ENCODE data around the gene FUS. TPM values are rescaled to one million over a fixed set of nuclear protein-coding genes. Genes with fewer than 3 reads are reported as not detected.

The FUS gene
- total RNA-seq, 1 experiment from 2014 or later: 1,264 TPM

- intact Hi-C loops (cut with micrococcal nuclease; ENCODE audit: unreplicated experiment): no loop called here
- no peak for DNase-seq (ENCODE audit: low spot score)
- Histone ChIP-seq H3K9me3 (ENCODE audit: low read depth, low read length, poor library complexity, severe bottlenecking) (no peaks in the 10 kb centered on the region), H3K36me3 (ENCODE audit: insufficient read depth, low read length, poor library complexity, severe bottlenecking) (no peaks in the 10 kb centered on the region), H3K4me1 (ENCODE audit: insufficient read depth, low read length, poor library complexity, severe bottlenecking) (no peaks in the 10 kb centered on the region), H3K4me3 (ENCODE audit: low read depth, low read length, poor library complexity, severe bottlenecking) (no peak overlapping the region), H3K27ac (ENCODE audit: low read depth, low read length, poor library complexity, severe bottlenecking) (no peak overlapping the region), H3K27me3 (replicated peaks; ENCODE audit: insufficient read depth, low read depth, low read length, poor library complexity) (no peaks in the 10 kb centered on the region)
- ChIA-PET POLR2A (ENCODE audit: low non-redundant PET) (no interaction called here), CTCF (no interaction called here)
- no TSS peak for BruUV-seq (replicated peaks)
- TF ChIP-seq EZH2 (IDR thresholded peaks at IDR 0.05; ENCODE audit: borderline replicate concordance, low read depth, low read length, poor library complexity, severe bottlenecking): no peak
- TF ChIP-seq CTCF (conservative IDR thresholded peaks at IDR 0.05; ENCODE audit: low read depth, low read length): no peak
These were observed 45.3 kb downstream of the FUS start for GRCh38 chr16:31225193-31225592.

GRCh38 chr16:31228206-31228605 lies 48.3 kb downstream of the FUS start:
- Histone ChIP-seq H3K4me3 (ENCODE audit: low read depth, low read length, poor library complexity, severe bottlenecking) (no peak overlapping the region), H3K27me3 (replicated peaks; ENCODE audit: insufficient read depth, low read depth, low read length, poor library complexity) (no peaks in the 10 kb centered on the region), H3K9me3 (ENCODE audit: low read depth, low read length, poor library complexity, severe bottlenecking) (no peaks in the 10 kb centered on the region), H3K36me3 (ENCODE audit: insufficient read depth, low read length, poor library complexity, severe bottlenecking) (no peaks in the 10 kb centered on the region), H3K27ac (ENCODE audit: low read depth, low read length, poor library complexity, severe bottlenecking) (no peak overlapping the region), H3K4me1 (ENCODE audit: insufficient read depth, low read length, poor library complexity, severe bottlenecking) (no peaks in the 10 kb centered on the region)
- intact Hi-C loops (cut with micrococcal nuclease; ENCODE audit: unreplicated experiment): no loop called here
- POLR2A ChIA-PET (ENCODE audit: low non-redundant PET): no interaction called here
- no peak for DNase-seq (ENCODE audit: low spot score)
- TF ChIP-seq CTCF (conservative IDR thresholded peaks at IDR 0.05; ENCODE audit: low read depth, low read length): no peak
- TF ChIP-seq EZH2 (IDR thresholded peaks at IDR 0.05; ENCODE audit: borderline replicate concordance, low read depth, low read length, poor library complexity, severe bottlenecking): no peak
- CTCF ChIA-PET: no interaction called here
- no TSS peak for BruUV-seq (replicated peaks)

DNA sequence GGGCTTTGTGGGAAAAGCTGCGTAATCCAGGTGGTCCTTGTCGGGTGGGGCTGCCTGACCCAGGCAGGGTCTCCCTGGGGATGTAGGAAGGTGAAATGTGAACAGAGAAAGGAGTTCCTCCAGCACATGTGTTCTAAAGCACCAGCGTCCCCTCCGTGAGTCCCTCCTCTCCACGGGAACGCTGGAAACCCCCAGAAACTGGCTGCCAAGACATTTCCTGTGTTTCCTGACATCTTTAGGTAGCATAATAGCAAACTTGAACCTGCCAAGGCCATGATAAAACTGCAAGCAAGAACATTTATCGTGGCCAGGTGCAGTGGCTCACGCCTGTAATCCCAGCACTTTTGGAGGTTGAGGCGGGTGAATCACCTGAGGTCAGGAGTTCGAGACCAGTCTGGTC lies 49.6 kb downstream of the FUS start:
- ChIA-PET POLR2A (ENCODE audit: low non-redundant PET) (no interaction called here), CTCF (no interaction called here)
- no peaks in the 10 kb centered on the region for H3K9me3 ChIP-seq (ENCODE audit: low read depth, low read length, poor library complexity, severe bottlenecking)
- TF ChIP-seq CTCF (conservative IDR thresholded peaks at IDR 0.05; ENCODE audit: low read depth, low read length) (no peak), EZH2 (IDR thresholded peaks at IDR 0.05; ENCODE audit: borderline replicate concordance, low read depth, low read length, poor library complexity, severe bottlenecking) (no peak)
- H3K27ac ChIP-seq (ENCODE audit: low read depth, low read length, poor library complexity, severe bottlenecking): no peak overlapping the region
- intact Hi-C loops (cut with micrococcal nuclease; ENCODE audit: unreplicated experiment): no loop called here
- BruUV-seq (replicated peaks): no TSS peak
- no peaks in the 10 kb centered on the region for H3K4me1 ChIP-seq (ENCODE audit: insufficient read depth, low read length, poor library complexity, severe bottlenecking)
- no peak overlapping the region for H3K4me3 ChIP-seq (ENCODE audit: low read depth, low read length, poor library complexity, severe bottlenecking)
- H3K36me3 ChIP-seq (ENCODE audit: insufficient read depth, low read length, poor library complexity, severe bottlenecking): no peaks in the 10 kb centered on the region
- H3K27me3 ChIP-seq (replicated peaks; ENCODE audit: insufficient read depth, low read depth, low read length, poor library complexity): no peaks in the 10 kb centered on the region
- no peak for DNase-seq (ENCODE audit: low spot score)

All from A673 (cell line).